ENCODE results near the gene TRIP13.

TRIP13 gene

GRCh38 chr5:854217-854616 lies 38.5 kb upstream of the TRIP13 start:
- DNase-seq (ENCODE audit: low spot score), result no peak
- no peak for TF ChIP-seq CTCF (IDR thresholded peaks at IDR 0.05; ENCODE audit: extremely low read depth, insufficient read depth, missing control alignments)
- in situ Hi-C loops (cut with MboI; ENCODE audit: low pct_unique_long_range_greater_than_20kb, low sequenced_read_pairs, unreplicated experiment), result no loop called here

- DNase-seq (ENCODE audit: low spot score), result no peak
- in situ Hi-C loops (cut with MboI; ENCODE audit: low pct_unique_long_range_greater_than_20kb, low sequenced_read_pairs, unreplicated experiment), result no loop called here
- no peak for TF ChIP-seq CTCF (IDR thresholded peaks at IDR 0.05; ENCODE audit: extremely low read depth, insufficient read depth, missing control alignments)
These were observed 37.5 kb upstream of the TRIP13 start for GRCh38 chr5:854966-855743.

- in situ Hi-C loops (cut with MboI; ENCODE audit: low pct_unique_long_range_greater_than_20kb, low sequenced_read_pairs, unreplicated experiment), result no loop called here
- no peak for TF ChIP-seq CTCF (IDR thresholded peaks at IDR 0.05; ENCODE audit: extremely low read depth, insufficient read depth, missing control alignments)
- no peak for DNase-seq (ENCODE audit: low spot score)
These were observed 36.7 kb upstream of the TRIP13 start for GRCh38 chr5:855771-856530.

- in situ Hi-C loops (cut with MboI; ENCODE audit: low pct_unique_long_range_greater_than_20kb, low sequenced_read_pairs, unreplicated experiment), result no loop called here
- no peak for DNase-seq (ENCODE audit: low spot score)
These were observed 35.9 kb upstream of the TRIP13 start for GRCh38 chr5:856531-857425.

GRCh38 chr5:858726-859125 lies 34.0 kb upstream of the TRIP13 start:
- TF ChIP-seq CTCF (IDR thresholded peaks at IDR 0.05; ENCODE audit: extremely low read depth, insufficient read depth, missing control alignments), result no peak
- no peak for DNase-seq (ENCODE audit: low spot score)
- in situ Hi-C loops (cut with MboI; ENCODE audit: low pct_unique_long_range_greater_than_20kb, low sequenced_read_pairs, unreplicated experiment), result no loop called here

More at GRCh38 chr5:856531-857425, 35.9 kb upstream of the TRIP13 start:
- TF ChIP-seq CTCF (IDR thresholded peaks at IDR 0.05; ENCODE audit: extremely low read depth, insufficient read depth, missing control alignments), result no peak

- no peak for TF ChIP-seq CTCF (IDR thresholded peaks at IDR 0.05; ENCODE audit: extremely low read depth, insufficient read depth, missing control alignments)
- no peak for DNase-seq (ENCODE audit: low spot score)
- in situ Hi-C loops (cut with MboI; ENCODE audit: low pct_unique_long_range_greater_than_20kb, low sequenced_read_pairs, unreplicated experiment), result no loop called here
These were observed 33.3 kb upstream of the TRIP13 start for GRCh38 chr5:859391-859790.

All from GM13977 (cell line).